ENCODE data around the gene GRK7.

GRCh38 chr3:141722648-141723047, 40.6 kb upstream of the GRK7 start:
- TF ChIP-seq POLR2A (IDR thresholded peaks at IDR 0.05; ENCODE audit: low read depth) (no peak), POLR2AphosphoS5 (IDR thresholded peaks at IDR 0.05) (no peak)
